ENCODE results near the gene AURKAIP1. TPM values are rescaled to one million over a fixed set of nuclear protein-coding genes. Genes with fewer than 3 reads are reported as not detected.
A peak's percentile ranks its signal among the peaks of the same experiment; 100 is the strongest.

Gene AURKAIP1
- total and polyA plus RNA-seq, 9 donors, result 6.0 to 94.0 (median 73.2) TPM

GRCh38 chr1:1326075-1326605, 48.9 kb downstream of the AURKAIP1 start:
- H3K9me3 ChIP-seq, result no peaks in the 10 kb centered on the region
- no peak for DNase-seq
- no peaks in the 10 kb centered on the region for H3K36me3 ChIP-seq
- no peak overlapping the region for H3K27ac ChIP-seq
- no peaks in the 10 kb centered on the region for H3K27me3 ChIP-seq
- TF ChIP-seq CTCF (IDR thresholded peaks at IDR 0.05), result no peak
- intact Hi-C loops (cut with DNase I), result no loop called here
- no peak overlapping the region for H3K4me3 ChIP-seq
- 56 to 63% (median 60%) methylated on average over 8 of the region's 8 CpGs for WGBS, 3 donors
- H3K4me1 ChIP-seq (ENCODE audit: insufficient read depth), result peaks cover 10% of the 10 kb centered on the region

GRCh38 chr1:1325288-1326074, 49.5 kb downstream of the AURKAIP1 start:
- Histone ChIP-seq H3K36me3 (no peaks in the 10 kb centered on the region), H3K4me3 (peak overlapping the region; percentile 78), H3K4me1 (ENCODE audit: insufficient read depth) (peaks cover 10% of the 10 kb centered on the region), H3K27ac (peak overlapping the region; percentile 1 to 74), H3K9me3 (no peaks in the 10 kb centered on the region), H3K27me3 (no peaks in the 10 kb centered on the region)
- intact Hi-C loops (cut with DNase I), result loop anchor here in 1 of 4 donors (2.0 kb wide), 1 partner anchor 23 kb away; the partner anchor contains the start of gene DVL1
- DNase-seq, result no peak
- TF ChIP-seq CTCF (IDR thresholded peaks at IDR 0.05) (no peak), POLR2A (IDR thresholded peaks at IDR 0.05) (no peak), EP300 (IDR thresholded peaks at IDR 0.05) (no peak)
- WGBS, 3 donors, result 42 to 52% (median 50%) methylated on average over 12 to 16 of the region's 16 CpGs

- H3K4me1 ChIP-seq (ENCODE audit: insufficient read depth), result peaks cover 10% of the 10 kb centered on the region
These were observed 50.3 kb downstream of the AURKAIP1 start, which contains the start of the genes CPTP and INTS11 for GRCh38 chr1:1324524-1325287. Gene CPTP, plus strand, starts transcription at chr1:1324802. Its CDS starts 2,109 bp downstream, at chr1:1326911. Gene INTS11, minus strand, starts transcription at chr1:1324660. Its CDS starts 52 bp downstream, at chr1:1324608.

More at GRCh38 chr1:1324524-1325287, 50.3 kb downstream of the AURKAIP1 start, which contains the start of the genes CPTP and INTS11:
- DNase-seq, result peak; percentile 94 to 97 (median 95)
- WGBS, 3 donors, result 0 to 1% (median 1%) methylated on average over 1 to 84 of the region's 84 CpGs
- no peaks in the 10 kb centered on the region for H3K9me3 ChIP-seq
- no peaks in the 10 kb centered on the region for H3K27me3 ChIP-seq
- H3K27ac ChIP-seq, result peak within 1 kb of the TSS; percentile 1 to 74
- TF ChIP-seq CTCF (IDR thresholded peaks at IDR 0.05), result no peak
- TF ChIP-seq POLR2A (IDR thresholded peaks at IDR 0.05), result peak; percentile 70
- no peak for TF ChIP-seq EP300 (IDR thresholded peaks at IDR 0.05)
- H3K36me3 ChIP-seq, result no peaks in the 10 kb centered on the region
- H3K4me3 ChIP-seq, result peak within 1 kb of the TSS; percentile 78
- intact Hi-C loops (cut with DNase I), result loop anchor here in 1 of 4 donors (2.0 kb wide), 1 partner anchor 24 kb away; the partner anchor contains the start of gene DVL1

Data from ovary (tissue), 9 donors.